NCI-H187 treated with DMSO at 0.1 percent for 48 hours (cell line): ENCODE data around the gene ARNT2.

Experiments
- DNase-seq: peaks from one replicate; lab custom pipeline; 2025; lab: John Stamatoyannopoulos, UW

ARNT2 gene

DNA sequence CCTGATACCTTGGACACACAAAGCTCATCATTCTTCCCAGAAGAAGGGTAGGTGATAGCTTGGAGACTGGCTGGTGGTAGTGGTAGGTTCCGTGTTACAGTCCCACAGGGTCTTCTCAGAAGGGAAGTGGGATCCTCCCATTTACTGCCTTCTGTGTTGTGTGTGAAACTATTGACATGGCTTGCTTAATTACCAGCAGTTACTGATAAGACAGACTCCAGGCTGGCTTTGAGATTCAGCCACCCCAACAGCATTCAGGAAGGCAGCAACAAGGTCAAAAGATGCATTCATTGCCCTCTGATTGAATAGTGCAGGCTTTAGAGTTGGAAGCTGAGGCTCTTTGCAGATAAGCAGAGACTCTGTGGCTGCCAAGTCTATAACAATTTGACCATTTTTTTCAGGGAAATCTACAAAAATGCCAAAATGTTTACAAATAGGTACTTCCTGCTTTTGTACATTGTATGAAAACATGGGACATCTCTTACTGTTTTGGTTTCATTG is 7.7 kb downstream of the ARNT2 start:
- DNase-seq = no peak

DNA sequence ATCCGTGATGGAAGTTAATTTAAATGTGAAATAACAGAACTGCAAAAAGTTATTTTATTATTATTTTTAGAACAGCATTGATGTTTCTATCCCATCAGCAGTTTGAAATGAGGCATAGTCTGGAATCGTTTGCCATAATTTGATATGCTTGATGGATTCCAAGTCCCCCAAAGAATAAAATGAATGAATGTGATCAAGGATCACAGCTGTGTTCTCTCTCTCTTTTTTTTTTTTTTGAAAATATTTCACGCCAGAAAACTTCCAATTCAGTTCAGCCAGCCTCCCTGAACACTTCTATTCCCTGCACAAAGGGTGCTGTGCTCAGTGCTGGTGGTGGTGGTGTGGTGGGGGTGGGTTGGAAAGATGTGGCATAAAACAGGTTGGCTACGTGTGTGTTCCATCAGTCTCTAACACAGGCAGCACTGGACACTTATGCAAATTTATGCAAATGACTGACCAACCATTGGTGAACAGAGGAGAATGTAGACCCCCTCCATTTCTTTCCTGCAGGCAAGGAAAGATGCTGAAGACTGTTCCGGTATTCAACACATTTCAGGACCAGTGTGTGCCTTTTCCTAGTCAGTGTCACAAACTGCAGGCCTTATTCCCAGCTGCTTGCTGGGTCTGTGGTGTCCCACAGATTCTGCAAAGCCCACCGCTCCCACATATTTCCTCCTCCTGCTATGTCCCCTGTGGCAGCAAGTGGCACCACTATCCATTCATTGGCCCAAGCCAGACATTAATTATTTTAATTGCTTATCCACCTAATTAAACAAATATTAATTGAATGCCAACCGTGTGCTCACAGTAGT is 10.6 kb downstream of the ARNT2 start:
- no peak for DNase-seq

DNA sequence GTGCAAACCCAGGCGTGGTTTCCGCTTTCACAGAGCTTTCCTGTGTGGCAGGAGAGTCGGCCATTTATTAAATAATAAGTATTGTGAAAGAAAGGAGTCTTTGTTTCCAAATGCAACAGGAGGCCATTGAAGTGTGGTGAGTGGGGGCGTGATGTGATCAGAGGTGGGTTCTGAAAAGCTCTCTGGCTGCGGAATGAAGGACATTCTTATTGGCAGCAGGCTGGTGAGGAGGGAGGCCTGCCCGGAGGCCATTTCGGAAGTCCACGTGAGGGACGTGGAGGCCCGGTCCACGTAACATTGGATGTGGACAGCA is 11.1 kb downstream of the ARNT2 start:
- DNase-seq = no peak

DNA sequence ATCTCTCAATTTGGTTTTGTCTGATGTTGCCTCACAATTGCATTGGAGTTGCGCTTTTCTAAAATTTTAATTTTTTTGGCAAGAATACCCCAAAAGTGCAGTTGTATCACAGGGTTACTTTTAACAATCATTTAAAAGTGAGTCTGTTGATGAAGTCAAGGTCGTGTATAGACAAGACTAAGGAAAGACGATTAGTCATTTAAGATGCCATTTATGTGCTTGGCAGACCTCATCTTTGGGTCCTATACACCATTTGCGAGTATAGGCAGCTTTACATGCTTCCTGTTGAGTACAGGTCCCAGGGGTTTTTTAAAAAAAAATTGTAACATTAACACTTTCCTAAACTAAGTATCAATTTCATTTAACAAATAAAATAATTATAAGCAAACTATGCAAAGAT is 12.5 kb downstream of the ARNT2 start:
- DNase-seq = no peak

DNA sequence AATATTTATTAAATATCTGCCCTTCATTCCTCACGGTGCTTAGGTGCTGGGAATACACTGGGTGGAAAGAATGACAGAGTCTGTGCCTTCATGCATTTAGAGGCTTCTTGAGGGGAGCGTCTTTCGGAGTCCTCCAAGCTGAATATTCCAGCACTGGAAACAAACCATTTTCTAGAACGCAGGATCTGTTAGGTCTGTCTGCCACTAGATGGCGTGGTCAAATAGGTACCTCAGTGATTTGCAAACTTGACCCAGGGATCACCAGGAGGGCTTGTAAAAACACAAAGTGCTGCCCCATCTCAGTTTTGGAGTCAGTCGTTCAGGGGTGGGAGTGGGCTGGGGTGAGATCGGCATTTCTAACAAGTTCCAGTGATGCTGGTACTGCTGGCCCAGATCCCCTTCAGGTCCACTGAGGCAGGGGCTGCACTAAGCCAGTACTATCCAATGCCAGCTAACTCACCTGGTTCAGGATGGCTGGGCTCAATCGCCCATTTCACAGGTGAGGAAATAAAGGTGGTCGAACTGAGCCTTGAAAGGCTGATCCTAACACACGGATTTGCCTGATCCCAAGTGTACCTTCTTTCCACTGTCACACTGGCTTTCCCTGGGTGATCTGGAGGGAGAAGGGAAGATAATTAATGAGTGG is 14.8 kb downstream of the ARNT2 start:
- DNase-seq = no peak

DNA sequence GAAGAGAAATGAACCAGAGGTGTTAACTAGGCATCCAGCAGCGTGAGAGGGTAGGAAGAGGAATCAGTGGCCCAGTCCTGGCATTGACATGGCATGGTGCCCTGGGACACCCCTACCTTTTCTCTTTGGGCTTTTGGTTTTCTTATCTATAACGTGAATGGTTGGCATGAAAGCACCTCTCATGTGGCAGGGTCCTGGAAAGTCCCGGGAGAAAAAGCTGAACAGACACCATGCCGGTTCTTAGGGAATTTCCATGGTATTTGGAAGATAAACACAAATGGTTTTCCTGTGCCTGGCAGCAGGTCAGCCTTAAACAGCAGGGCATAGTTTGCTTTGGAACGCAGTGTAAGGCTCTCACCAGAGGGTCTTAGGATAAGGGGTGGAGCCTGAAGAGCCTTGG is 15.4 kb downstream of the ARNT2 start:
- DNase-seq = no peak

DNA sequence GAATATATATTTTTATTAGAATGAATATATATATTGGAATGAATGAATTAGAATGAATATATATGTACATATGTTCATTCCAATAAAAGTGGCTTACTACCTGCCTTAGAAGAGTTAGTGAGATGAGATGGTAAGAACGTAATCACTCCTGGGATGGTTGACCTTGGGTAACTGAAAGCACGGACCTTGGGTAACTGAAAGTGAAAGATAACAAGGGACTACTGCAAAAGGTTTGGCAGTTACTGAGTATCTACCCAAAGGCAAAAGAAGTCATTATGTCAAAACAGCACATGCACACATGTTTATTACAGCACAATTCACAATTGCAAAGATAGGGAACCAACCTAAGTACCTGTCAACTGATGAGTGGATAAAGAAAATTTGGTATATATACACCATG is 16.5 kb downstream of the ARNT2 start:
- no peak for DNase-seq

DNA sequence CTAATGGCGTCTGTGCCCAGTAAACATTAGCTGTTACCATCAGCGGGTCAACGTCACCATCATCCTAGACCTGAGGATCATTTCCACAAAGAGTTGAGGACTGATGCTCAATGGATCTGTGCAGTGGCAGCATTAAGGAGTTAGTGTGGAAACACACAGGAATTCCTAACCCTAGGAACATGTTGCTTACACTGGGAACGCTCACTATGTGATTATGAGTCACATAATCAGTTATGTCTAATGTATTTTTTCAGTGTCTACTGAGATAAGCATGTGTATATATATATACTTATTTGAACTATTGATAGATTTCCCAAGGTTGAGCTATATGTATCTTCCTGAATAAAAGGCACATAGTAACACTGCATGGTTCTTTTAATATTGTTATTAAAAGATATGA is 19.0 kb downstream of the ARNT2 start:
- no peak for DNase-seq

DNA sequence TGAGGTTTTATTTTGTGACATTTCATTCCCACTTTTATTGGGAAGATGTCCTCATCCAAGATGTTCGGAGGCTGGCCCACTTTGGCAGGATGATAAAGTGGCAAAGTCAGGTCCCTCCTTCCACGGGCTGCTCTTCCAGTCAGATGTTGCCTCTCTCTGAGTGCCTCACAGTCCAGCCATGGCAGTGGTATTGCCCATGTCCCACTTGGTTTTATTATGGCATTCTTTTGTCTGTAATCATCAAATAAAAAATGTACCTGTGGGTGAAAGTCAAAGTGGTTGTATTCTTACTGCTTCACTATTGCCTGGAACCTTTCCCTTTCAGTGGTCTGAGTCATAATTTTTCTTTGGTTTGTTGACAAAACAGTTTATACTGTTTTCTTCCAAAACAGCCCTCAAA is 20.2 kb downstream of the ARNT2 start:
- DNase-seq = no peak

DNA sequence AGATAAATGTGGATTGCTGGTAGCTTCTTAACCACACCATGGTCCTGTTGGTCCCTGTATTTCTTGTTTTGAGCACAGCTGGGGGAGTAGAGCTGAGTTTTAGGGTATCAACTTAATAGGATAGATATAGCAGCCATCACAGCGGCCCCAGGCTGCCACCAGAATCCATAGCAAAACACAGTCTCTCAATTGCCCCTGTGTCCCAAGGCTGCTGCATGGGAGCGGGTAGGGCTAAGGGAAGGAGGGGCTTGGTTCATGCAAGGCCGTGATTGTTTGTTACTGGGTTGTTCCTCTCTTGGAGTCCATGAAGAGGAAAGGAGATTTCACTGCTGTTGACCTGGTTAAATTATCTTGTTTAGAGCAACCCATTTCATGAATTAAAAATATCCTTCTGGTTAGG is 22.1 kb downstream of the ARNT2 start:
- no peak for DNase-seq

DNA sequence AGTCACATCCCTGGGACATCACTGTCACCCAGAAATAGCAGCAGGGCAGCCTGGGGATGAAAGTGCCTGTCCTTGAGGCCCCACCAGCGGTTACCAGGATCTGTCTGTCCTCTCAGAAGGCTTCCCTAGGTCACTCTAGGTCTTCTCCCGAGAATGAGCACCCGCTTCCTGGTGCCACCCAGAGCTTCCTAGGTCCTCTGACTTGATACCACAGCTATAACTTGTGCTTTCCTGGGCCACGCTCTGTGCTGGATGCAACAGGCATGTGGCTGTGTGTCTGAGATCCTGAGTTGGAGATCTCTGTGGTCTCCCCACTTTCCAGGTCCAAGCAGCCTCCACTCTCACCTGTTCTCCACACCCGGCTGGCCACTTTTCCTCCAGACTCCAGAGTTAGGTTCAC is 25.8 kb downstream of the ARNT2 start:
- no peak for DNase-seq

DNA sequence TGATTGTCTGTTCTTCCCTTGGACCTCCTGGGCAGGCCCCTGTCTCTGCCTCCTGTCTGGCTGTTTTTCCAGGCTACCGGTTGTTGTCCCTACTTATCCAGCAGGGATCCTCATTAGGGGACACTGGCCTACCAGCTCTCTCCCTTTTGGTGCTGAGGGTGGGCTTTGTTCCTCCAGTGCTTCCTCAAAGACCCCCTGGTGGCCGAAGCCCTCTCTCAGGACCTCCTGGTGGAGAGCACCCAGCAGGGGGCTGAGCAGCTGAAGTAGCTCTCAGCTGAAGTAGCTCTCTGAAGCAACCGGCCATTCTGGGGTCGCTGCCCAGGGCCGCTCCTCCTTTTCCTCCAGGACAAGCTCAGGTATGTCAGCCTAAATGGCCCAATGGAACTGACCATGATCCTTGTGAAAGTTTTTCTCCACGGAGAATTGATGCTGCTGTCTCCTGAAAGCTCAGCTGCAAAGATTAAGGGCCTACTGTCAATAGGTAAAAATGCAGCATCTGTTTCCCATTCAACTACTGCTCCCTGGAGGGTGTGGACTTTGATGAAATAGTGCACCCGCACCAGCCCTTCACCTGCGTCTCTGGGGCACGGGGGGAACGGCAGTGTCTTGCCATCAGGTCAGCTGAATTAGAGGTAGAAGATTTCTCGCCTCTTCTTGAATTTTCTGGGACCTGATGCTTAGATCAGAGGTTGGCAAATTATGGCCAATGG is 27.6 kb downstream of the ARNT2 start:
- DNase-seq = no peak

DNA sequence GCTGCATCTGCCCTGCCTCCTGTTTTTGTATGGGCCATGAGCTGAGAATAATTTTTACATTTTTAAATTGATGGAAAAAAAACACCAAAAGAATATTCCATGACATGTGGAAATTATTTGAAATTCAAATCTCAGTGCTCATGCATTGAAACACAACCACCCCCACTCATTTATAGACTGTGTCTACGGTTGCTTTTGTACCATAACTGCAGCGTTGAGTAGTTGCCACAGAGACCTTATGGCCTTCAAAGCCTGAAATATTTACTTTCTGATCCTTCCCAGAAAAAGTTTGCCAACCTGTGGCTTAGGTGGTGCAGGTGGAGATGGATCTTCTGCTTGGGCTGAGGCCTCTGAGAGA is 28.1 kb downstream of the ARNT2 start:
- DNase-seq = no peak

DNA sequence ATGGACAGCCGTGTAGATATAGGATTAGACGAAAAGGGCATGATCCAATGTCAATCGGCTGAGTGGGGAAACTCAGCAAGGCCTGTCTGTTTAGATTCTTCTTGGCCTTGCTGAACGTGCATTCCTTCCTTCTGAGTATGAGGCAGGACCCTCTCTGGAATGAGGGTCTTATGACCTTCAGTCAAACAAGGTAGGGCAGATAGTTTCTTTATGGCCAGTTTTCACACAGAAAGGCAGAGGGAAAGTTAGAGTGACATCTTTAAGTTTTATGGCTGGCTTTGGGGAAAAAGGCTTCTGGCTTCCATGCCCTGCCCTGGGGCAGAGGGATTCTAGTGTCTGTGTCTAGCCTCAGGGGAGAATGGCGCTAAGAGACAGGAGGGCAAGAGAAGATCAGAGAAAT is 29.7 kb downstream of the ARNT2 start:
- DNase-seq = no peak

DNA sequence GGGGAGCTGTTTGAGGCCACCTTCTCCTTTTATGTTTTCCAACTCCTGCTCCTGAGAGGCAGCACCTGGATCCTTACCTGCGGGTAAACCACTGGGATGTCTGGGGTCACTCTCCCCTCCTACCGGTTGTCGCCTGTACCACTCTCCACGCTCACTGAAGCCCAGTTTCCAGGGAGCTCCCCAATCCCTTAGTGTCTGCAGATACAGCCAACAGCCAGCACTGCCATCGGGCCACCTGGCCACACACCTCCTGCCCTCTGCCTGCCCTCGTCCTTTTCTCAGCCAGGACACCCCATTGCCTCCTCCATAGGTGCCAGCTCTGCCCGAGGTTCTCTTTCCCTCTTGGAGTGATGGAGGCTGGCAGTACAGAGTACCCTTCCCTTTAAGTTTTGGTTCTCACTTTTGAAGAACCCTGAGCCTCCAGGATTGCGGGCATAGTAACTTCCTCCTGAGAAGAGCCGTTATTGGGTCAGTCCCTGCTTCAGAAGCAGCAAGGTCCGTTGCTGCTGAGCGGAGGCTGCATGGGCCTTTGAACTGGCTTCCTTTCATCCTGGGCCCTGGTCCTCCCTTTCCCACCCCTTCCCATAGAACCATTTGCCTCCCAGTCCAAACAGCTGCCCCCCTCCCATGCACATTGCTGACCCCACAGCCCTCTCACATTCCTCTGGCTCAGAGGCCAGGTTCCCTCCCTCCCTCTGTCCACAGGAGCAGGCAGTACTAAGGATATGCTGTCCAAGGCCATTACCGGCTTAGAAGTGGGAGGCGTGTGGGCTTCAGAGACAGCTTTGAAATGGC is 30.9 kb downstream of the ARNT2 start:
- no peak for DNase-seq

DNA sequence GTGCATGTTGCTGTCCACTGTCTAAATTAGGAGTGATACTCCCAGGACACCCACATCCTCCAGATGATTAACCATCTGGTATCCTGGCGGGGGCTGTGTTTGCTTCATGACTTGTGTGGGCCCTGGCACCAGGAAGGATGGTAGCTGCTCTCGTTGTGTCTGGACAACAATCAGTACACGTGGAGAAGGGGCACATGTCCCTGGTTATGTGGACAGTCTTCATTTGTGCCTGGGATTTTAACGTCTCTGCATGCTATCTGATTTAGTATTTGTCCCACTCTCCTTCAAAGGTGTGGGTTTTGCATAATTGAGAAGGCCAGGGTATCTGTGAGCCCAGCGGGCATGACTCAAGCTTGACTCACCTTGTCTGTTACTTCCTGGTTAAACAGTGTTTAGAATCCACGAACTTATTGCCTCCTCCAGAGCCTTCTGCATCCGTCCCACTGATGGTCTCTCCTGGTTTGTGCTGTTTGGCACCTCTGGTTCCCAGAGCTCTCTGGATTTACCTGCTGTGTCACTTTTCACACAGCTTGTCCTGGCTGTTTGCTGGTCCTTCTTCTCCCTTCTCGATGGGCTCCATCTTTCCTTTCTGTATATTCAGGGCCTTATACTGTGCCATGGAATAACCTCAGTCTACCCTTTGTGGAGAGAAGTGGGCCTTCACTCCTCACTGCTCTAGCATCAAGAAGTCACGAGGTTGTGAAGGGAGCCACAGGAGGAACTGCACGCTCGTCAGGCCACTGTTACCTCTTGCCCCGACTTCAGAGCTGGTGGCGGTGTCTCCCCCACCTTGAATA is 32.5 kb downstream of the ARNT2 start:
- no peak for DNase-seq

DNA sequence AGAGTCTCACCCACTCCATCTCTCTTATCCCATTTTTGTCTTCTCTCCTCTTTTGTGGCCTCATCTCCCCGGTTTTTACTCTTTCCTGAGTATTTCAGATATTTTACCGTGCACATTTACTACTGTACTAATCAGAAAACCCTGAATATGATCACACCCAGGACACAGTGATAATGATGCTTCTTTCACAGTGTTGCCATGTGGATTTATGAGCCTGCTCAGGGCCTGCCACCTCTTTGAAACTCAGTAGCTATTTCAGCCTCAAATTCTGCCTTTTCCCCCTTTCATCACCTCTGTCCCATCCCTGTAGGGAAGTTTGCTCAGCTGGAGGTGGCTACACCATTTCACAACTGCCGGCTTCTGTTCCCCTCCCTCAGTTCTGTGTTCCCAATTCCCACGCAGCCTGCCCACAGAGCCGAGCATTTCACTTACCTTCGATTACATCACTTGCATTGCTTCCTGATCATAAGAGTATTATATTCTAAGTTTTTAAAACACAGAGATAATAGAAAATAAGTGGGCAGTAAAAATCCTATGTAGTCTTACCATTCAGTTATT is 33.2 kb downstream of the ARNT2 start:
- DNase-seq = no peak

DNA sequence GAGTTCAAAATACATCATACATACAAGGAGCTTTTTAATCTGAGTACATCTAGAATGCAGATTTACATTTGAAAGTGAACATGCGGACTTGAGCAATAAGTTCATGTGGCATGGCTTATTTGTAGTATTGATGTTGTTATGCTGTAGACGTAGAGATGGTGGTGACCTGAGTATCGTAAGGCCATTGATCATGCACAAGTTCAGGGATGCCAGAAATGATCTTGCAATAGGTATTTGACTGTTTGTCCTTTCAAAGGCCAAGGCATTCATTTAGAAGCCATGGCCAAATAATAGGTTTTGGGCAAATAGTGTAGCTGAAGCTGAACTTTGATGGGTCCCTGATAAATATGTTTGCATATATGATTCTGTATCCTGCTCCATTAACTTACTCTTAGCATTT is 35.0 kb downstream of the ARNT2 start:
- DNase-seq = no peak

DNA sequence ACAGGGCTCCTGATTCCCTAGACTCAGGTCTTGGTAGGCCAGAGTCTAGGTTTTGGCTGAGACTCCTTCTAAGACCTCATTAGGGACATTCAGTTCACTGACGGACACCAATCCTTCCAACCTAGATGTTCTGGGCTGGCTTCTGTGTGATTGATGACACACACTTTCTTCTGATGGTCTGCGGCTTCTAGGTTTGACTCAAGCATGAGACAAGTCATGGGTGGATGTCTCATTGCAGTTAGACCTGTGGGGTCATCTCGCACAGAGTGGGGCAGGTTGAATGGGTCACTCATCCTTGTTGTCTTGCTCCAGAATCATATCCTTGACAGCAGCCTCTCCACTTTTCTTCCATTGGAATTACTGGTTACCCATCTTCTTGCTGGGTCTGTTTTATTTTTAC is 35.8 kb downstream of the ARNT2 start:
- no peak for DNase-seq

DNA sequence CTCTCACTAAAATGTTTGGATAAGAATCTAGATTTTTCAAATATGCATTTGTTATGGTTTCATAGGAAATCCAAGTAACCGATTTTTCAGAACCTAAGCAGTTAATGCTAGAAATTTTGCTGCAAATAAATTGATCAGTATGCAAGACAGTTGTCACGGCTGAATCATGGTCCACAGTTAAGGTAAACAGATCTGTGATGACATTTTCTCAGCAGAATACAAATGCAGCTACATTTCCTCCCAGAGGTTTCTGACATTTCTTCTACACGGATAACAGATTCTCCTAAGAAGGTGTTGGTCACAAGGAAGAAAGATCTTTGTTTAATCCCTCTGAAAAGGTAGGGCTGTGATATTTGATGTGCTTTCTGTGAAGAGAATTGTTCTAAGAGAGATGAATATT is 36.9 kb downstream of the ARNT2 start:
- DNase-seq = no peak

DNA sequence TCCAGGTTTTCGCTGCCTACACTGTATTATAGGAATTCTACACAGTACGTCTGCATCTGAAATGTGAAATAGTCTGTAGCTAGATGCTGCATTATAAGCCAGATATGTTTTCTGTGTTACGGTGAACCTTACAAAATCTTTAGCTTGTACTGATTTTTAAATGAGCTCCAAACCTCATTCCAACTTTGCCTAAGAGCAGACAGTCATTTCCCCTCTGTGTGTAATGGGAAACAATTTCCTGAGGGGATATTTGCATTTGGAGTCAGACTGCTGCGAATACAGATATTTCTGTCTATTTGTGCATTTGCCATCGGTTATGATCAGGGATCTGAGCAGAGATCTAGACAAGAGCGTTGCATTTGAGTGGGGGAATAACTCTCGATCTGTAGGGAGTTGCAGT is 37.5 kb downstream of the ARNT2 start:
- DNase-seq = no peak
